Smooth muscle cell (in vitro differentiated cells): ENCODE measurements around the gene ITGA11. TPM values are rescaled to one million over a fixed set of nuclear protein-coding genes. Genes with fewer than 3 reads are reported as not detected.

Source experiments
- DNase-seq: peaks from one replicate; lab custom pipeline; 2025; ENCODE audit not compliant: unreplicated experiment; lab: John Stamatoyannopoulos, UW
- H2AFZ ChIP-seq: fragments of 200-600 bp; sonication (generic); 2 replicates; pipeline ENCODE4 v1.6.0; 2016; ENCODE audit warnings: antibody characterized with exemption, low read depth, mild to moderate bottlenecking
- H3F3A ChIP-seq: fragments of 200-600 bp; sonication (generic); 2 replicates; pipeline ENCODE4 v1.6.0; 2017; ENCODE audit warnings: antibody characterized with exemption, low read depth
- H3K27ac ChIP-seq: fragments of 200-600 bp; sonication (generic); 2 replicates; pipeline ENCODE4 v1.5.1; 2016; ENCODE audit warnings: low read depth, mild to moderate bottlenecking
- H3K27me3 ChIP-seq: fragments of 200-600 bp; sonication (generic); 2 replicates; pipeline ENCODE4 v1.6.1; 2016; ENCODE audit warnings: low read depth, mild to moderate bottlenecking
- H3K36me3 ChIP-seq: fragments of 200-600 bp; sonication (generic); 2 replicates; pipeline ENCODE4 v1.5.1; 2016; ENCODE audit warnings: low read depth
- H3K4me1 ChIP-seq: fragments of 200-600 bp; sonication (generic); 2 replicates; pipeline ENCODE4 v1.5.1; 2016; ENCODE audit warnings: low read depth
- H3K4me2 ChIP-seq: fragments of 200-600 bp; sonication (generic); 2 replicates; pipeline ENCODE4 v1.6.0; 2016; ENCODE audit warnings: mild to moderate bottlenecking
- H3K4me3 ChIP-seq: fragments of 200-600 bp; sonication (generic); 2 replicates; pipeline ENCODE4 v1.5.1; 2016; ENCODE audit warnings: mild to moderate bottlenecking
- H3K79me2 ChIP-seq: fragments of 200-600 bp; sonication (generic); 2 replicates; pipeline ENCODE4 v1.6.0; 2016; ENCODE audit warnings: low read depth, mild to moderate bottlenecking
- H3K9ac ChIP-seq: fragments of 200-600 bp; sonication (generic); 2 replicates; pipeline ENCODE4 v1.6.0; 2016; ENCODE audit warnings: low read depth
- H3K9me3 ChIP-seq: fragments of 200-600 bp; sonication (generic); replicated peaks from 2 replicates; pipeline ENCODE4 v1.5.1; 2016; ENCODE audit warnings: low read depth
- H4K20me1 ChIP-seq: fragments of 200-600 bp; sonication (generic); 2 replicates; pipeline ENCODE4 v1.6.0; 2016; ENCODE audit warnings: low read depth
- CTCF ChIP-seq: fragments of 200-600 bp; sonication (generic); IDR thresholded peaks from 2 replicates; pipeline ENCODE4 v1.5.1; 2017; ENCODE audit warnings: borderline replicate concordance, mild to moderate bottlenecking, antibody characterized with exemption; ENCODE audit not compliant: insufficient read depth, poor library complexity, severe bottlenecking
- WGBS: methylation state at CpG from one replicate; pipeline ENCODE4 v1.1.7; 2016; ENCODE audit warnings: low lambda C conversion rate; 5-methylcytosine and 5-hydroxymethylcytosine counted together
- polyA plus RNA-seq: library from polyadenylated mRNA; unstranded; fragments of >200 nt; fragmentation: Nextera tagmentation; extraction: Ambion mirVana; gene quantifications from 2 replicates; pipeline ENCODE4 v1.2.1, GENCODE V29; 2016
- total RNA-seq: library from RNA; depleted of rRNA; stranded (reverse); fragments of >200 nt; gene quantifications from 2 replicates; pipeline ENCODE4 v1.2.3, GENCODE V29; 2014

The ITGA11 gene
- total and polyA plus RNA-seq, 2 experiments from 2014 or later, result 87.8 to 133 TPM

DNA sequence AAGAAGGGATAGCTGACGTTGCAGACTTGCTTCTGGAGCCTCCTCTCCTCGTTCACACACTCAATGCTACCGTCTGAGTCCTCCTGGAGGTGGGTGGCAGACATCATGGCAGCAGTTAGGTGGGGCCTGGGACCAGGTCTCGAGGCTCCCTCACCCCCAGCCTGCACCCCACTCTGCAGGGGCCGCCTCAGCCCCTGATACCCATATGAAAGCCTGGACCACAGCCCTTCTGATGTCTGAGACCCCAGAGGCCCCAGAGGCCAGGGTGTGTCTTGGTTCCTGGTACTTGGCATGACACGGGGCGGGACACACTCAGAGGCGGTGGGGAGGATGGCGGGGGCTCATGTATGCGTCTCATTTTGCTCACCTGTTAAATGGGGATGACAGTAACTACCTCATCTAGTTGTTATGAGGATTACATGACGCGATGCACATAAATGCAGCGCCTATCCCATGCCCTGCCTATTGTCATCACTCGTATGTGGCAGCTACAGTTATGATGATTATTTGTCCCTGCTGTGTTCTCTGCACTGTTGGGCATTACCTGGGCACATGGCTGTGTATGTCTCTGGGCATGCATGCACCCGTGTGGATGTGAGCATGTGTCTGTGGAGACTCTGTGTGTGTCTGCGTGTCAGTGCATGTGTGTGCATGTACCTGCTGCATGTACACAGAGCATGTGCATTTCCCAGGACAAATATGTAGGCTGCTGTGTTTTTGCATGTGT is 114.5 kb downstream of the ITGA11 start:
- H2AFZ ChIP-seq, result no peak overlapping the region
- DNase-seq, result no peak
- no peak overlapping the region for H3K4me3 ChIP-seq
- no peaks in the 10 kb centered on the region for H3K36me3 ChIP-seq
- no peak overlapping the region for H3K4me2 ChIP-seq
- H3K4me1 ChIP-seq, result peaks cover 23% of the 10 kb centered on the region
- H3K79me2 ChIP-seq, result no peaks in the 10 kb centered on the region
- no peaks in the 10 kb centered on the region for H3K9me3 ChIP-seq
- WGBS, result 92% methylated on average over 16 of the region's 16 CpGs
- no peaks in the 10 kb centered on the region for H4K20me1 ChIP-seq
- no peak overlapping the region for H3K9ac ChIP-seq
- no peaks in the 10 kb centered on the region for H3K27me3 ChIP-seq
- TF ChIP-seq CTCF, result no peak
- H3K27ac ChIP-seq, result no peak overlapping the region
- H3F3A ChIP-seq, result no peaks in the 10 kb centered on the region

- Histone ChIP-seq H3K27ac (no peak overlapping the region), H3K79me2 (no peaks in the 10 kb centered on the region)
- 83% methylated on average over 14 of the region's 17 CpGs for WGBS
Measured at GRCh38 chr15:68316061-68316804, 115.7 kb downstream of the ITGA11 start.

GRCh38 chr15:68315495-68316031 is 116.4 kb downstream of the ITGA11 start:
- WGBS, result 88% methylated on average over 11 of the region's 11 CpGs
- Histone ChIP-seq H3K9ac (no peak overlapping the region), H3K4me1 (peaks cover 23% of the 10 kb centered on the region), H3K79me2 (no peaks in the 10 kb centered on the region), H2AFZ (no peak overlapping the region), H3K27ac (no peak overlapping the region), H3K4me2 (no peak overlapping the region), H3K9me3 (no peaks in the 10 kb centered on the region), H3K36me3 (no peaks in the 10 kb centered on the region), H3F3A (no peaks in the 10 kb centered on the region), H3K4me3 (no peak overlapping the region), H3K27me3 (no peaks in the 10 kb centered on the region), H4K20me1 (no peaks in the 10 kb centered on the region)
- DNase-seq, result no peak
- TF ChIP-seq CTCF, result no peak

More at GRCh38 chr15:68316061-68316804, 115.7 kb downstream of the ITGA11 start:
- Histone ChIP-seq H3F3A (no peaks in the 10 kb centered on the region), H3K9ac (no peak overlapping the region), H3K4me1 (peaks cover 23% of the 10 kb centered on the region), H2AFZ (no peak overlapping the region), H3K4me3 (no peak overlapping the region), H3K27me3 (no peaks in the 10 kb centered on the region), H3K36me3 (no peaks in the 10 kb centered on the region), H3K4me2 (no peak overlapping the region), H3K9me3 (no peaks in the 10 kb centered on the region), H4K20me1 (no peaks in the 10 kb centered on the region)
- no peak for TF ChIP-seq CTCF
- no peak for DNase-seq
